HG03439 (cell line): Measurements from ENCODE around the gene THEMIS.
"Not testable (repeated sequence)": the region's sequence is repeated elsewhere in the genome, so short reads cannot be mapped to it uniquely, and the experiment has no call there.

ENCODE experiments used
- ATAC-seq: cut with Tn5 transposase; IDR thresholded peaks from one replicate; pipeline ENCODE4 v1.9.1; 2021; ENCODE audit warnings: mild to moderate bottlenecking, moderate library complexity; ENCODE audit not compliant: unreplicated experiment

THEMIS gene

GRCh38 chr6:127812985-127813698 lies 87.7 kb downstream of the THEMIS start:
- ATAC-seq, result no peak

DNA sequence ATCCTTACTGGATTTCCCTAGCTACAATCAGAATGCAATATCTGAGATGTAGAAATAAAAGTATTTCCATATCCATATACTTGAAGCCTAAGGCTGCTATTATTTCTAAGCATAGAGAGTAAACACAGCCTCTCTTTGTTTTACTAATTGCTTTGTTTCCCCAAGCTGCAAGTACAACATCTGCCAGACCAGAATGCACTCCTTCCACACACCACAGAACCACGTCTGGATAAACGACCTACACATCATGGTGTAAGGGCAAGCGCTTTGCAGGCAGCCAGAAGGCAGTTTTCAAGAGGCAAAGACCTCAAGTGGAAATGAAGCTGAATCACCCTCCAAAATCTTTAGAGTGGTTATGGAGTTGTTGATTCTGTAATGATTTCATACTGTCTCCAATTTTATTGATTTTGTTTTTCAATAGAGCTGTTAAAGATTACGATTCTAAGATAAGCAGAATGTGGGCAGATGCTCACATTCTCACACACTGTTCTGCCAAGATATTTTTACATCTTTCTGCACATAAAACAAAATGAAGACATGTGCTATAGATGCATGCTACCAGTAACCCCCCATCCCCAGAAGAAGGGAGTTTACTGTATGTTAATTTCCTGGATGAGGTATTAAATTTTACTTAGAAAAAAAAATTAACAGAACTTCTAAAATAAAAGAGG lies 88.8 kb downstream of the THEMIS start:
- no peak for ATAC-seq

GRCh38 chr6:127807806-127808517 lies 92.9 kb downstream of the THEMIS start:
- ATAC-seq, result no peak

- no peak for ATAC-seq
Measured at GRCh38 chr6:127796713-127797112, 104.1 kb downstream of the THEMIS start.

DNA sequence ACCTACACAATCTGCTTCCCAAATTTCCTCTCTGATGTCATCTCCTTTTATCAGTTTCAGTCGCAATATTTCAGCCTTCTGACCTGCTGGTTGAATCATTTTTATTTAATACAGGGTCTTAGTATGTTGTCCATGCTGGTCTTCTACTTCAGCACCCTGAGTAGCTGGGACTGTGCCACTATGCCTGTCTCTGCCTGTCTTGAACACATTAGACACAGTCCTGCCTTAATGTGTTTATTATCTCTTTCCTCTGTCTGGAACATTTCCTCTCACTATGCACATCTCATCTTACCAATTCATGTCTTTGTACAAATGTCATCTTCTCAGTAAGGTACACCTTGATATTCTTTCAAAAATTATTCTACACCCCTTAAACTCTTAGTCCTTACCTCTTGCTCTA lies 106.5 kb downstream of the THEMIS start:
- ATAC-seq, result no peak

GRCh38 chr6:127793396-127793795 lies 107.5 kb downstream of the THEMIS start:
- no peak for ATAC-seq

DNA sequence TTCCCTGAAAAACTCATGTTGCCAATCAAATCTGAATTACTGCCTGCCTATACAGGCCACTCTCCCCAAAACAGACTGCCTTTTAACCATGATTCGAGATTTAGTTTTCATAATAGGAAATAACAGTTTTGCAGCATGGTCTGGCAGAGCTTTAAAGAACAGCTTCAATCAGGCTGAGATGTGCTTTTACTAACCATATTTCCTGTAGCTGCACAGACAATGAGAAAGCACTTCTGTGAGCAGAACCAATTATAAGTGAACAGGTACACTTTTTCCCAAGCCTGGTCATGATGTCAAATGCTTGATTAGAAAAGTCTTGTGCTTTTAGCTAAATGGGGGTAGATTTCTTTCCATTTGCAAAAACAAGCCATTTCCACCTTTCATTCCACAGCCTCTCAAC lies 108.2 kb downstream of the THEMIS start:
- no peak for ATAC-seq

GRCh38 chr6:127791779-127792528 lies 108.9 kb downstream of the THEMIS start:
- no peak for ATAC-seq

DNA sequence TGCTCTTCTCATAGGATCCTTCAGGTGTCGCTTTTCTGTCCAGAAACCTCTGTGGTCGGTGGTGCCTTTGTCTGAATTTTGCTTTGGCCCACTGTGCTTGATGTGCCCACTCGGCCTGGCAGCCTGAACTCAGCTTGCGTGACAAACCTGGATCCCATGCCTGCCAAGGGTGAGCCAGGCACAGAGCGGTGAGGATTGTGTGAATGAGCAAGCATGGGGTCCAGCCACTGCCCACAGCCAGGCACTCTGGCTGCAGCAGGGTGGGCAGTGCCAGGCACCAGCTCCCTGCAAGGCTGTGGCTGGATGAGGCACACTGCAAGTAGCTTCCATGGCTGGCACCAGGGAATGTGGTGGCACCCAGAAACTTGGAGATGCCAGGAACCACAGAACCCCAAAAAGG lies 110.3 kb downstream of the THEMIS start:
- no peak for ATAC-seq

DNA sequence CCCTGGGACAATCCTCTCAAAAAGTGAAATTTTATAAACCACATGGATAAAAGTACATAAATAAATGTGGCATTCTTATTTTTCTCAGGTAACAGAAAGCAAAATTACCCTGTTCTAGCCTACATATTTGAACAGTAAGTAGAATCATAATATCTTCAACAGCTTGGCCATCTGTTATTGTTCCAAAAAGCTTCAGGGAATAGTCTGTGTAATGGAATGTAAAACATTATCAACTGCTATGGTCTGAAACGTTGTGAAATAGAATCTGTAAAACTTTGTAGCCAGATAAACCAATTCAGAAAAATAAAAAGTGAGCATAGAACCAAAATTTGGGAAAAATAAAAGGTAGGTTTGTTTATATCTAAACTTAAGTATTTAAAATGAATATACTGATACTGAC lies 114.7 kb downstream of the THEMIS start:
- ATAC-seq, result no peak

GRCh38 chr6:127784468-127784867 lies 116.4 kb downstream of the THEMIS start:
- ATAC-seq, result no peak

DNA sequence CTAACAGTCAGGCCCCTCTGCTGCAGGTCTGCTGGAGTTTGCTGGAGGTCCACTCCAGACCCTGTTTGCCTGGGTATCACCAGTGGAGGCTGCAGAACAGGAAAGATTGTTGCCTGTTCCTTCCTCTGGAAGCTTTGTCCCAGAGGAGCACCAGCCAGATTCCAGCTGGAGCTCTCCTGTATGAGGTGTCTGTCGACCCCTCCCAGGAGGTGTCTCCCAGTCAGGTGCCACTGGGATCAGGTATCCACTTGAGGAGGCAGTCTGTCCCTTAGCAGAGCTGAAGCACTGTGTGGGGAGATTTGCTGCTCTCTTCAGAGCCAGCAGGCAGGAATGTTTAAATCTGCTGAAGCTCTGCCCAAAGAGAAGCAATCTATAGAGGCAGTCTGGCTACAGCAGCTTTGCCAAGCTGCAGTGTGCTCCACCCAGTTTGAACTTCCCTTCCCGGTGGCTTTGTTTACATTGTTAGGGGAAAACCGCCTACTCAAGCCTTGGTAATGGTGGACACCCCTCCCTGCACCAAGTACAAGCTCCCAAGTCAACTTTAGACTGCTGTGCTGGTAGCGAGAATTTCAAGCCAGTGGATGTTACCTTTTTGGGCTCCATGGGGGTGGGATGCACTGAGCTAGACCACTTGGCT lies 119.1 kb downstream of the THEMIS start:
- ATAC-seq, result not testable (repeated sequence)

DNA sequence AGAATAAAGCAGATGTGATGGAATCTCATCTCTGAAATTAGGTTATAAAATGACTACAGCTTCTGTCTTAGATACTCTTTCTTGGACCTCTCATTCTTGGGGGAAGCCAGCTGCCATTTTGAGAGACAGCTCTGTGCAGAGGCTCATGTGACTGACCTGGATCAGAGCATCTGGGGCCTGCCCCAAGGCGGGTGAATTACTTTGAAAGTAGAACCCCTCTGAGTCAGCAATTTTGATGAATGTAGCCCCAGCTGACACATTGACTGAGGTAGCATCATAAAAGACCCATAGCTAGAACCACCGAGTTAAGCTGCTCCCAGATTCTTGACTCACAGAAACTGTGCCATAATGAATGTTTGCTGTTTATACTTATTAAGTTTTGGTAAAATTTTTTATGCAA lies 124.5 kb downstream of the THEMIS start:
- no peak for ATAC-seq

DNA sequence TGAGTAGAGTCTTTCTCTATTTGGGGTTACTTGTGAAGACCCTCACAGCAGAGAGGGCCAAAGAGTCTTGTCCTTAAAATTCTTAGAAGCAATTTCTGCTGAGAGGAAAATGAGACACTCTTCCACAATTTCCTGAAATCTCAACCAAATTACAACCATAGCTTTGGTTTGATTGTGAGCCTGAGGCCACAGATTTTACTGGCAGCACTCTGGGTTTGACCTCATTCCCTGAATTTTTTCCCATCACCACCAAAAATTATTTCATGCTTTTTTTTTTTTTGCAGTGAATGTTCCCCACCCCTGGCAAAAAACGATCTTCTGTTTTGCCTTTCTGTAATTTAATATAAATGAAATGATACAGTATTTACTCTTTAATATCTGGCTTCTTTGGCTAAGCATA lies 125.5 kb downstream of the THEMIS start:
- no peak for ATAC-seq

DNA sequence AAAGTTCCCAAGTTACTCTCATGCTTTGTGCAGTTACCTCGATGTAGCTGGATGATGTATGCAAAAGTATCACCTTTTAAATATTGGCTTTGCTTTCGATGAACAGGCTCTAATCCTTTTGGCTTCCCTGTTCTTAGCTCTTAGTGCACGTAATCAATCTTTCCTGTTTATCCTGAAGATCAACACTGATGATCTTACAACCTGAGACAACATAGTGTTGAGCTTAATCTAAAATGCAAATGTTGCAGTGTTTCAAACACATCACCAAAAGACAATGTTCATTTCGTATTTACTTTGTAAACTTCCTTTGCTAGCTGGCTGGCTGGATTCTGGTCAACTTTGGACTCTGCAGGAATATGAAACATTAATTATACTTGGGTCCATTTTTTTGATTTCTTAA lies 132.1 kb downstream of the THEMIS start:
- no peak for ATAC-seq

- no peak for ATAC-seq
Measured at GRCh38 chr6:127768223-127768622, 132.6 kb downstream of the THEMIS start.

DNA sequence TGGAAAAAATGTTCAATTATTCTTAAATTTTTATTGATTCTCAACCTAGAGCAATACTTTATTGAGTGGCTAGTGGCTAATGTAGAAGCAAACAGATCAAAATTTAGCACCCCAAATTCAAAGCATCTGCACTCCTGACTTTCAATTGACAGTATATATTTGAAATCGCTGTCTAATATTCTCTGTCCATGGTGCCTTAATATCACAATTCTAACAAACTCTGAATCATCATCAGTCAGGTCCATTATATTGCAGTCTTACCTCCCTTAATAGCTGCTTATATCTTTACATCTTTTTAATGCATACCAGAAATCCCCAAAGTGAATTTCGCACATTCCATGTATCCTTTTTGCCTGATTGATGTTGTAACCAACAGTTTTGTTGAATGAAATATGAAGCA lies 134.9 kb downstream of the THEMIS start:
- ATAC-seq, result no peak

- no peak for ATAC-seq
Measured at GRCh38 chr6:127762284-127762683, 138.6 kb downstream of the THEMIS start.

- ATAC-seq, result no peak
Measured at GRCh38 chr6:127761084-127761483, 139.8 kb downstream of the THEMIS start.

- no peak for ATAC-seq
Measured at GRCh38 chr6:127749095-127749494, 151.8 kb downstream of the THEMIS start.

DNA sequence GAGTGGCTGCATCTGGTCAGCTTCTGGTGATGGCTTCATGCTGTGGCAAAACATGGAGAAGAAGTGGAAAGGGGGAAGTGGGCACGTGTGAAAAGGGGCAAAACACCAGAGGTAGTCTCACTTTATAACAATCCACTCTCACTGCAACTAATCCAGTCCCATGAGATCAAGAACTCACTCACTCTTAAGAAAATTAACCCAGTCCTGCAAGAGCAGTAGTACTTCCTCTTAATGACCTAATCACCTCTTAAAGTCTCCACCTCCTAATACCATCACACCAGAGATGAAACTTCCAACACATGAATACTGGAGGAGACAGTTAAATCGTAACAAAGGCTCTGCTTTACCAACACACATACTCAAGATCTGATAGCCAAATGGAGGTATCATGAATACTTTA lies 152.6 kb downstream of the THEMIS start:
- no peak for ATAC-seq
